SW 1271 (cell line): ENCODE results near the gene GRM7.

Source experiments
- DNase-seq, 2 experiments: peaks; one replicate each; lab custom pipeline; 2025; lab: John Stamatoyannopoulos, UW

The GRM7 gene

DNA sequence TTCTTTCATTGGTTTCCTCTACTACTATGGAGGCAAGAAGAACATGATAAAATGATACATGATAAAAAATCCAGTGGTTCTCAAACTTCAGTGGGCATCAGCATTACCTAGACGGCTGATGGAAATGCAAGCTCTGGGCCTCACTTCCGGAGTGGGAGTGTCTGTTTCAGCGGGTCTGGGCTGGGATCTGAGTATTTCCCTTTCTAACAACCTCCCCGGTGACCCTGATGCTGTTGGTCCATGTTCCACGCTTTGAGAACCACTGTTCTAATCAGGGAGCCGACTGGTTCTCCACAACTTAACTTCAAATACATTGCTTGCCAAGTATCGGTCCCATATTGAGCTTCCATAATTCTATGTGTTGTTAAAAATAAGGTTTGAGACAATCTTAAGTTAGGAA lies 928.4 kb downstream of the GRM7 start:
- no peak for DNase-seq

DNA sequence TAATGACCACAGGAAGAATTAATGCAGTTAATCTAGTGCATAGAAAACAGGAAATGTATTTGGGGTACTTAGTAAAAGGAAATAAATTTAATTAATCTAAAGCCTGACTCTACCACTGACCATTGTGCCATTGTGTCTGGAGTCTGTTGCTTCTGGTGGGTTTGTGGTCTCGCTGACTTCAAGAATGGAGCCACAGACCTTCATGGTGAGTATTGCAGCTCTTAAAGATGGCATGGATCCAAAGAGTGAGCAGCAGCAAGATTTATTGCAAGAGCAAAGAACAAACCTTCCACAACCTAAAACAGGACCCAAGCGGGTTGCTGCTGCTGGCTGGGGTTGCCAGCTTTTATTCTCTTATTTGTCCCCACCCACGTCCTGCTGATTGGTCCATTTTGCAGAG lies 929.2 kb downstream of the GRM7 start:
- DNase-seq: no peak
